Measurements from ENCODE around the gene FAM229A.
"Not testable (repeated sequence)": the region's sequence is repeated elsewhere in the genome, so short reads cannot be mapped to it uniquely, and the experiment has no call there.

The FAM229A gene

GRCh38 chr1:32357614-32358013, 4.7 kb downstream of the FAM229A start:
- DNase-seq (ENCODE audit: low read depth): no peak
- in situ Hi-C loops (cut with HindIII; ENCODE audit: low sequenced_read_pairs): no loop called here
- no peak overlapping the region for H3K4me3 ChIP-seq (ENCODE audit: low read depth, low read length)
- TF ChIP-seq CTCF (IDR thresholded peaks at IDR 0.05; ENCODE audit: low read depth, low read length, missing control alignments): no peak

- no peak for DNase-seq (ENCODE audit: low read depth)
- in situ Hi-C loops (cut with HindIII; ENCODE audit: low sequenced_read_pairs): no loop called here
- TF ChIP-seq CTCF (IDR thresholded peaks at IDR 0.05; ENCODE audit: low read depth, low read length, missing control alignments): no peak
- H3K4me3 ChIP-seq (ENCODE audit: low read depth, low read length): no peak overlapping the region
These were observed 5.8 kb downstream of the FAM229A start for GRCh38 chr1:32356478-32356877.

- in situ Hi-C loops (cut with HindIII; ENCODE audit: low sequenced_read_pairs); H3K4me3 ChIP-seq (ENCODE audit: low read depth, low read length); DNase-seq (ENCODE audit: low read depth): not testable (repeated sequence)
These were observed 6.5 kb downstream of the FAM229A start for GRCh38 chr1:32355778-32356177.

GRCh38 chr1:32353886-32354570, 8.3 kb downstream of the FAM229A start:
- TF ChIP-seq CTCF (IDR thresholded peaks at IDR 0.05; ENCODE audit: low read depth, low read length, missing control alignments): no peak
- H3K4me3 ChIP-seq (ENCODE audit: low read depth, low read length): no peak overlapping the region
- in situ Hi-C loops (cut with HindIII; ENCODE audit: low sequenced_read_pairs): no loop called here
- DNase-seq (ENCODE audit: low read depth): no peak

GRCh38 chr1:32353431-32353830, 8.9 kb downstream of the FAM229A start:
- in situ Hi-C loops (cut with HindIII; ENCODE audit: low sequenced_read_pairs): no loop called here
- no peak for TF ChIP-seq CTCF (IDR thresholded peaks at IDR 0.05; ENCODE audit: low read depth, low read length, missing control alignments)
- no peak for DNase-seq (ENCODE audit: low read depth)
- no peak overlapping the region for H3K4me3 ChIP-seq (ENCODE audit: low read depth, low read length)

GRCh38 chr1:32352831-32353383, 9.4 kb downstream of the FAM229A start:
- H3K4me3 ChIP-seq (ENCODE audit: low read depth, low read length): no peak overlapping the region
- in situ Hi-C loops (cut with HindIII; ENCODE audit: low sequenced_read_pairs): no loop called here
- no peak for DNase-seq (ENCODE audit: low read depth)
- no peak for TF ChIP-seq CTCF (IDR thresholded peaks at IDR 0.05; ENCODE audit: low read depth, low read length, missing control alignments)

- DNase-seq (ENCODE audit: low read depth): no peak
- TF ChIP-seq CTCF (IDR thresholded peaks at IDR 0.05; ENCODE audit: low read depth, low read length, missing control alignments): no peak
- H3K4me3 ChIP-seq (ENCODE audit: low read depth, low read length): peak overlapping the region; percentile 56
- in situ Hi-C loops (cut with HindIII; ENCODE audit: low sequenced_read_pairs): no loop called here
These were observed 10.0 kb downstream of the FAM229A start for GRCh38 chr1:32352239-32352745.
